Right atrium auricular region (tissue), 2 donors: ENCODE measurements around the gene KCNE4. TPM values are rescaled to one million over a fixed set of nuclear protein-coding genes. Genes with fewer than 3 reads are reported as not detected.
A peak's percentile ranks its signal among the peaks of the same experiment; 100 is the strongest.

ENCODE experiments used
- DNase-seq: peaks from one replicate; pipeline ENCODE4 v3.0.0-alpha.2; 2019; ENCODE audit warnings: low spot score
- H3K27ac ChIP-seq, 2 donors: fragments of 200-600 bp; sonication (generic); 1 replicate in 1 of 2; 2 replicates in 1 of 2; pipeline ENCODE4 v1.5.1; 2016 to 2019
- H3K27me3 ChIP-seq, 2 donors: fragments of 200-600 bp; sonication (generic); one replicate each; pipeline versions ENCODE4 v1.5.1 to v1.6.0; 2017 to 2019
- H3K36me3 ChIP-seq: fragments of 200-600 bp; sonication (generic); one replicate; pipeline ENCODE4 v1.5.1; 2016
- H3K4me1 ChIP-seq, 2 donors: fragments of 200-600 bp; sonication (generic); one replicate each; pipeline versions ENCODE4 v1.5.1 to v1.6.0; 2017 to 2019
- H3K4me3 ChIP-seq, 2 donors: fragments of 200-600 bp; sonication (generic); 1 replicate in 1 of 2; 2 replicates in 1 of 2; pipeline ENCODE4 v1.5.1; 2017 to 2019; ENCODE audit warnings: mild to moderate bottlenecking in 1 of 2, moderate library complexity in 1 of 2
- H3K9me3 ChIP-seq, 2 donors: fragments of 200-600 bp; sonication (generic); one replicate each; pipeline ENCODE4 v1.5.1; 2019
- total RNA-seq, 2 donors: library from RNA; depleted of rRNA; stranded (reverse); fragments of >200 nt; gene quantifications; one replicate each; pipeline ENCODE4 v1.1.0, GENCODE V29; 2016
- TF ChIP-seq, protein P1 (sequence below), 2 donors: fragments of 200-600 bp; sonication (generic); IDR thresholded peaks; one replicate each; pipeline ENCODE4 v1.5.1; 2019; ENCODE audit warnings: antibody characterized with exemption in 2 of 2

The KCNE4 gene
- total RNA-seq, 2 donors from 2014 or later, result 3.4 to 4.0 TPM

DNA sequence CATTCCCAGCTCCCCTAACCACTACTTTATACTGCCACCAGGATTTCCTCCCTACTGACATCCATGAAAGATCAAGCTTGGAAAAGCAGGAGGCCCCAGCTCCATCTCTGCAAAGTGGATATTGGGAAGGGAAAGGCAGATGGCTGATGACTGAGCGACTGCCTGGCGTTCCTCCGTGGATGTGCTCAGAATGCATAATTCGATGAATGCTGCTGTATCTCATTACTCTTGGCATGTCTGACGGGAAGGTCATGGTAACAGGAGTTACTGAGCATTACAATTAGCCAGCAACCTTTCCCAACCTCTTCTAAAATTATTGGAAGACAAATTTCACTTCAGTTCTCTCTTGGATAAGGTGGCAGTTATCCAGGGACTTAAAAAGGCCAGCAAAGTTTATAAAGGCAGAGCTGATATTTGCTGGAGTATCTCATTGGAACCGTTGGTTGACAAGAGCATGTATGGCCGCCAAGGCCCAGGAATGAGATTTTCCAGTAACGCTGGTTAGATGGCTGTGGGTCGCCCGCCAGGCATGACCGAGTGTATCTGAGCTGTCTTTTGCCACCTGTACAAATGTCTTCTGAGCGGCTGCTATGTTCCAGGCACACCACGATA lies 34.5 kb downstream of the KCNE4 start:
- no peaks in the 10 kb centered on the region for H3K9me3 ChIP-seq
- H3K27me3 ChIP-seq, result no peaks in the 10 kb centered on the region
- no peak for DNase-seq
- H3K4me3 ChIP-seq, result no peak overlapping the region
- no peaks in the 10 kb centered on the region for H3K36me3 ChIP-seq
- TF ChIP-seq, protein P1, sequence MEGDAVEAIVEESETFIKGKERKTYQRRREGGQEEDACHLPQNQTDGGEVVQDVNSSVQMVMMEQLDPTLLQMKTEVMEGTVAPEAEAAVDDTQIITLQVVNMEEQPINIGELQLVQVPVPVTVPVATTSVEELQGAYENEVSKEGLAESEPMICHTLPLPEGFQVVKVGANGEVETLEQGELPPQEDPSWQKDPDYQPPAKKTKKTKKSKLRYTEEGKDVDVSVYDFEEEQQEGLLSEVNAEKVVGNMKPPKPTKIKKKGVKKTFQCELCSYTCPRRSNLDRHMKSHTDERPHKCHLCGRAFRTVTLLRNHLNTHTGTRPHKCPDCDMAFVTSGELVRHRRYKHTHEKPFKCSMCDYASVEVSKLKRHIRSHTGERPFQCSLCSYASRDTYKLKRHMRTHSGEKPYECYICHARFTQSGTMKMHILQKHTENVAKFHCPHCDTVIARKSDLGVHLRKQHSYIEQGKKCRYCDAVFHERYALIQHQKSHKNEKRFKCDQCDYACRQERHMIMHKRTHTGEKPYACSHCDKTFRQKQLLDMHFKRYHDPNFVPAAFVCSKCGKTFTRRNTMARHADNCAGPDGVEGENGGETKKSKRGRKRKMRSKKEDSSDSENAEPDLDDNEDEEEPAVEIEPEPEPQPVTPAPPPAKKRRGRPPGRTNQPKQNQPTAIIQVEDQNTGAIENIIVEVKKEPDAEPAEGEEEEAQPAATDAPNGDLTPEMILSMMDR (IDR thresholded peaks at IDR 0.05), result no peak
- no peaks in the 10 kb centered on the region for H3K4me1 ChIP-seq
- H3K27ac ChIP-seq, result no peak overlapping the region

DNA sequence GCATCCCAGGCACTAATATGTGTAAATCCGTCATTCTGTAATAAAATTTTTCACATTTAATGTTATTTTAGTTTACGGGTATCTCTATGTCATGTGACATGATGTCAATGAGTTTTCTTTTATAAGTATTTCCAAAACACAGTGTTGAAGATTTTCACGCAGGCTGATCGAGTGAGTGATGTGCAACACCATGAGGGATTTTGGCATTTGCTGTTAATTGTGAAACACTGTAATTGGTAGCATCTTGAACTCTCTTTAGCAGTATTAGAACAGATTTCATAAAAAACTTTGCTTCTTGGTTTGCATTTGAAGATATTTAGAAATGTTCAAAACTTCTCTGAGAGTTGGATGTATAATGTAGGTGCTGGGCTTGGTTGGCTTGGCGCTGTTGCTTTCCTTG lies 35.5 kb downstream of the KCNE4 start:
- no peak for DNase-seq
- TF ChIP-seq, protein P1 (IDR thresholded peaks at IDR 0.05), result no peak
- no peaks in the 10 kb centered on the region for H3K9me3 ChIP-seq

DNA sequence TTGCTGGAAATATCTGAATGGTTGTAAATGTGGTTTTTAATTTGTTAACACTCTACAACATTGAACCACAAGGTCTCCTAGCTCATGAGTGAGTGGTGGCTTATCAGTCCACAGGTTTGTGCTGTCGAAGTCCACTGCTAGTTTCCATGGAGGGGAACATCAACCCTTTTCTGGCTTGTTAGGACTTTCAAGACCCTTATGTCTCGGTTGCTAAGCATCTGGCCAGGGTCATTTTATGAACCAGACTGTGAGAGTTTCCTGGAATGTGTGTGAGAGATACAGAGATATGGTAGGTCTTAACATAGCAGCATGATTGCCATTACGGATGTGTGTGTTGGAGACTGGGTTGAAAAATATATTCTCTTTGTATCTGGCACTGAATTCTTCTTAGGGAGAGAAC lies 36.9 kb downstream of the KCNE4 start:
- H3K9me3 ChIP-seq, result no peaks in the 10 kb centered on the region
- no peak for DNase-seq
- H3K36me3 ChIP-seq, result no peaks in the 10 kb centered on the region
- H3K4me3 ChIP-seq, result no peak overlapping the region
- H3K27me3 ChIP-seq, result no peaks in the 10 kb centered on the region
- peaks cover 0 to 11% of the 10 kb centered on the region in 2 donors for H3K4me1 ChIP-seq
- TF ChIP-seq, protein P1 (IDR thresholded peaks at IDR 0.05), result no peak
- H3K27ac ChIP-seq, result no peak overlapping the region

More for the DNA sequence above, 35.5 kb downstream of the KCNE4 start:
- H3K27me3 ChIP-seq, result no peaks in the 10 kb centered on the region
- no peak overlapping the region for H3K4me3 ChIP-seq
- H3K4me1 ChIP-seq, result no peaks in the 10 kb centered on the region
- no peaks in the 10 kb centered on the region for H3K36me3 ChIP-seq
- no peak overlapping the region for H3K27ac ChIP-seq

DNA sequence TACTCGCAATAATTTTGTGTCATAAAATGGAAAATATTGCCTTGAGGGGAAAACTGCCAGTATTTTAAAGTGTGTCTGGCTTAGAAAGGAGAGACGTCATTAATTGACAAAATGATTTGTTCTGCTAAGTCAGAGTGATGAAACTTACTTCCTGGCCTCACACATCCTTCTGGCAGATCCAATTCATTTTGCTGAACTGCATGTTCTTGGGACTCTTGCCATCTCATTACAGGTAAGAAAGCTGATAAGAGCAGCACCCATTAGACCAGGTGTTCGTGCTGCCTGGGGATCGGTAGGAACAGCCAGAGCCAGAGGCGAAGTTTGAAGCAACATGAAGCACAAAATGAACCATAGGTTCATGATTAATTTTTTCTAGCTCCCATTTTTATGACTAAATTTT lies 38.0 kb downstream of the KCNE4 start:
- Histone ChIP-seq H3K27me3 (no peaks in the 10 kb centered on the region), H3K27ac (no peak overlapping the region), H3K4me1 (peaks cover 0 to 12% of the 10 kb centered on the region in 2 donors), H3K36me3 (no peaks in the 10 kb centered on the region), H3K4me3 (no peak overlapping the region), H3K9me3 (no peaks in the 10 kb centered on the region)
- TF ChIP-seq, protein P1 (IDR thresholded peaks at IDR 0.05), result no peak
- no peak for DNase-seq

DNA sequence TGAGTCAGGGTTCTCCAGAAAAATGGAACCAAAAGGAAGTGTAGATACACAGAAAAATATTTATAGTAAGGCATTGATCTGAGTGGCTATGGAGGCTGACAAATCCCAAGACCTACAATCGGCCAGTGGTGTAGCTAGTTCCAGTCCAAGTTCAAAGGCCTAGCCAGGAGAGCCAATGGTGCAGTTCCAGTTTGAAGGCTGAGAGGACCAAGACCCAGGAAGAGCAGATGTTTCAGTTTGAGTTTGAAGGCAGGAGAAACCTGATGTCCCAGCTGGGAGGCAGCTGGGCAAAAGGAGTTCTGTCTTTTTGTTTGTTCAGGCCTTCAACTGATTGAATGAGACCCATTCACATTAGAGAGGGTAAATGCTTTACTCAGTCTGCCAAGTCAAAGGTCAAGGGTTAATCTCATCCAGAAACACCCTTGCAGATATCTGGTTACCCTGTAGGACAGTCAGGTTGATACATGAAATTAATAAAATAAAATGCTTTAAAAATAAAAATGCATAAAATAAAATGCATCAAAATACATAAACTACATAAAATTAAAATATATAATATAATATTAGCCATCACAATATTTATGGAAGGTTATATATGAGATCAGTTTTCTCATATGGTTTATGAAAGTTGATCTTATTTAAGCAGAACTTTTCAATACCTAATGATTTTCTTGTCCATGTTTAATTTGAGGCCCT lies 38.7 kb downstream of the KCNE4 start:
- TF ChIP-seq, protein P1 (IDR thresholded peaks at IDR 0.05), result no peak

More for the DNA sequence above, 38.7 kb downstream of the KCNE4 start:
- H3K4me1 ChIP-seq, result peaks cover 0 to 12% of the 10 kb centered on the region in 2 donors
- no peak for DNase-seq
- H3K27me3 ChIP-seq, result no peaks in the 10 kb centered on the region
- H3K27ac ChIP-seq, result peak overlapping the region in 1 of 2 donors; percentile 12
- no peaks in the 10 kb centered on the region for H3K9me3 ChIP-seq
- H3K36me3 ChIP-seq, result no peaks in the 10 kb centered on the region
- H3K4me3 ChIP-seq, result no peak overlapping the region
